ENCODE measurements around the gene CYTH2.

DNA sequence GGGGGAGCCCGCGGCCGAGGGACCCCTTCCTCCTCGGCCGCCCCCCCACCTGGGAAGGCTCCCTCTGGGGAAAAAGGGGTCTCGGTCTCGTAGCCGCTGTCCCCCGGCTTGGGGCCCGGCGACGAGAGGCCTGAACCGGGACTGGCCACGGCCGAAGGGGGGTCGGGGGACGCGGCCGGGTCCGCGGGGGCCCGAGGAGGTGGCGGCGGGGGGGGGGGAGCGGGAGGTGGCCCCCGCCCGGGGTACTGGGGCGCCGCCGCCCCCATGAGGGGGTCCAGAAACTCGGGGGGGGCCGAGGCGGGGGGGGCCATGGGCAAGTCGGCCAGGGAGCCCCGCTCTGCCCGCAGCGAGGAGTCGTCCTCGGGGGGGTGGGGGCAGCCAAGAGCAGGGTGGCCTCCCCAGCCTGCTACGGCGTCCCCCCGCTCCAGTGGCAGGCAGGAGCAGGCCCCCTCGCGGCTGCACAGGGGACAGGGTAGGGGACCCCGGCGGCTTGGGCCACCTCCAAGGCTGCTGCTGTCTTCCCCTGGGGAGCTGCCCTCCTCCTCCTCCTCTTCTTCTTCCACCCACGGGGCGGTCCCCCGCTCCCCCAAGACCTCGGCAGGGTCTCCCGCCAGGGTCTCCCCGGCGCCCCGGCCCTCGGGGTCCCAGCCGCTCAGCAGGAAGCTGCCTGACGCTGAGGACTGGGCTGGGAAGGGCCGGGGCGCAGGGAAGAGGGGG is 29.6 kb downstream of the CYTH2 start:
- no peak for TF ChIP-seq EGR1 (IDR thresholded peaks at IDR 0.05)
- TF ChIP-seq, protein P1, sequence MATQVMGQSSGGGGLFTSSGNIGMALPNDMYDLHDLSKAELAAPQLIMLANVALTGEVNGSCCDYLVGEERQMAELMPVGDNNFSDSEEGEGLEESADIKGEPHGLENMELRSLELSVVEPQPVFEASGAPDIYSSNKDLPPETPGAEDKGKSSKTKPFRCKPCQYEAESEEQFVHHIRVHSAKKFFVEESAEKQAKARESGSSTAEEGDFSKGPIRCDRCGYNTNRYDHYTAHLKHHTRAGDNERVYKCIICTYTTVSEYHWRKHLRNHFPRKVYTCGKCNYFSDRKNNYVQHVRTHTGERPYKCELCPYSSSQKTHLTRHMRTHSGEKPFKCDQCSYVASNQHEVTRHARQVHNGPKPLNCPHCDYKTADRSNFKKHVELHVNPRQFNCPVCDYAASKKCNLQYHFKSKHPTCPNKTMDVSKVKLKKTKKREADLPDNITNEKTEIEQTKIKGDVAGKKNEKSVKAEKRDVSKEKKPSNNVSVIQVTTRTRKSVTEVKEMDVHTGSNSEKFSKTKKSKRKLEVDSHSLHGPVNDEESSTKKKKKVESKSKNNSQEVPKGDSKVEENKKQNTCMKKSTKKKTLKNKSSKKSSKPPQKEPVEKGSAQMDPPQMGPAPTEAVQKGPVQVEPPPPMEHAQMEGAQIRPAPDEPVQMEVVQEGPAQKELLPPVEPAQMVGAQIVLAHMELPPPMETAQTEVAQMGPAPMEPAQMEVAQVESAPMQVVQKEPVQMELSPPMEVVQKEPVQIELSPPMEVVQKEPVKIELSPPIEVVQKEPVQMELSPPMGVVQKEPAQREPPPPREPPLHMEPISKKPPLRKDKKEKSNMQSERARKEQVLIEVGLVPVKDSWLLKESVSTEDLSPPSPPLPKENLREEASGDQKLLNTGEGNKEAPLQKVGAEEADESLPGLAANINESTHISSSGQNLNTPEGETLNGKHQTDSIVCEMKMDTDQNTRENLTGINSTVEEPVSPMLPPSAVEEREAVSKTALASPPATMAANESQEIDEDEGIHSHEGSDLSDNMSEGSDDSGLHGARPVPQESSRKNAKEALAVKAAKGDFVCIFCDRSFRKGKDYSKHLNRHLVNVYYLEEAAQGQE (IDR thresholded peaks at IDR 0.05; ENCODE audit: low read depth): no peak
- TF ChIP-seq YY1 (IDR thresholded peaks at IDR 0.05; ENCODE audit: low read depth): no peak
- no peak for TF ChIP-seq TEAD4 (IDR thresholded peaks at IDR 0.05)
- TF ChIP-seq, protein P2, sequence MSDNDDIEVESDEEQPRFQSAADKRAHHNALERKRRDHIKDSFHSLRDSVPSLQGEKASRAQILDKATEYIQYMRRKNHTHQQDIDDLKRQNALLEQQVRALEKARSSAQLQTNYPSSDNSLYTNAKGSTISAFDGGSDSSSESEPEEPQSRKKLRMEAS (IDR thresholded peaks at IDR 0.05): no peak
- TF ChIP-seq CEBPB (IDR thresholded peaks at IDR 0.05): no peak
- TF ChIP-seq RAD21 (IDR thresholded peaks at IDR 0.05; ENCODE audit: low read depth): no peak
- no peak for TF ChIP-seq CREB1 (IDR thresholded peaks at IDR 0.05; ENCODE audit: low read depth)
- TF ChIP-seq ZBTB7A (IDR thresholded peaks at IDR 0.05; ENCODE audit: low read depth): no peak
- TF ChIP-seq NFIC (IDR thresholded peaks at IDR 0.05): no peak
- no peak for TF ChIP-seq EP300 (IDR thresholded peaks at IDR 0.05; ENCODE audit: borderline replicate concordance)
- TF ChIP-seq, protein P3, sequence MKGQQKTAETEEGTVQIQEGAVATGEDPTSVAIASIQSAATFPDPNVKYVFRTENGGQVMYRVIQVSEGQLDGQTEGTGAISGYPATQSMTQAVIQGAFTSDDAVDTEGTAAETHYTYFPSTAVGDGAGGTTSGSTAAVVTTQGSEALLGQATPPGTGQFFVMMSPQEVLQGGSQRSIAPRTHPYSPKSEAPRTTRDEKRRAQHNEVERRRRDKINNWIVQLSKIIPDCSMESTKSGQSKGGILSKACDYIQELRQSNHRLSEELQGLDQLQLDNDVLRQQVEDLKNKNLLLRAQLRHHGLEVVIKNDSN (IDR thresholded peaks at IDR 0.05): no peak
